Natural killer cell (primary cell): ENCODE results near the gene RBFOX1. TPM values are rescaled to one million over a fixed set of nuclear protein-coding genes. Genes with fewer than 3 reads are reported as not detected.

Source experiments
- ATAC-seq, 3 donors: fragments of 150-1000 bp in 2 of 3; fragments of 200-7000 bp in 1 of 3; cut with Tn5 transposase; 1 replicate in 1 of 3; 2 replicates in 2 of 3; pipeline ENCODE4 v1.10.0; 2021; ENCODE audit warnings: mild to moderate bottlenecking in 2 of 3, moderate library complexity in 2 of 3
- DNase-seq, 2 donors: peaks; one replicate each; pipeline versions ENCODE4 v3.0.0 to v3.0.0-alpha.2; 2013 to 2021; ENCODE audit warnings: mixed read lengths in 1 of 2
- H3K27ac ChIP-seq: one replicate; pipeline ENCODE4 v1.5.1; 2013; ENCODE audit warnings: mild to moderate bottlenecking, low read length
- H3K27me3 ChIP-seq: one replicate; pipeline ENCODE4 v1.6.1; 2013; ENCODE audit warnings: low read length; ENCODE audit not compliant: control insufficient read depth, insufficient read depth
- H3K36me3 ChIP-seq: one replicate; pipeline ENCODE4 v1.6.1; 2013; ENCODE audit warnings: low read length; ENCODE audit not compliant: control insufficient read depth, insufficient read depth
- H3K4me1 ChIP-seq: one replicate; pipeline ENCODE4 v1.6.1; 2013; ENCODE audit warnings: low read length; ENCODE audit not compliant: control insufficient read depth, insufficient read depth
- H3K4me3 ChIP-seq: one replicate; pipeline ENCODE4 v1.5.1; 2013; ENCODE audit warnings: low read length
- H3K9me3 ChIP-seq: one replicate; pipeline ENCODE4 v1.6.1; 2013; ENCODE audit warnings: low read length; ENCODE audit not compliant: control insufficient read depth, insufficient read depth
- H3K27ac Mint-ChIP-seq, 2 donors: one replicate each; pipeline ENCODE4 v1.8.0; 2022; ENCODE audit warnings: mild to moderate bottlenecking in 2 of 2, mixed read lengths in 2 of 2, moderate library complexity in 1 of 2
- H3K27me3 Mint-ChIP-seq, 2 donors: one replicate each; pipeline ENCODE4 v1.8.0; 2022; ENCODE audit warnings: low read depth in 2 of 2, mixed read lengths in 2 of 2
- H3K36me3 Mint-ChIP-seq: one replicate; pipeline ENCODE4 v1.8.0; 2022; ENCODE audit warnings: mixed read lengths
- H3K4me1 Mint-ChIP-seq, 2 donors: one replicate each; pipeline ENCODE4 v1.8.0; 2022; ENCODE audit warnings: mixed read lengths in 2 of 2
- H3K4me3 Mint-ChIP-seq: one replicate; pipeline ENCODE4 v1.8.0; 2022; ENCODE audit warnings: mild to moderate bottlenecking, moderate library complexity, mixed read lengths
- H3K9me3 Mint-ChIP-seq, 2 donors: one replicate each; pipeline ENCODE4 v1.8.0; 2022; ENCODE audit warnings: mixed read lengths in 2 of 2
- WGBS: methylation state at CpG from one replicate; pipeline ENCODE4 v1.1.7; 2013; ENCODE audit warnings: missing lambda C conversion rate; ENCODE audit not compliant: insufficient coverage; 5-methylcytosine and 5-hydroxymethylcytosine counted together
- intact Hi-C: fragments of 100-400 bp; cut with micrococcal nuclease; formaldehyde crosslinking; loops from one replicate; pipeline ENCODE4 v1.14.2; 2022
- total RNA-seq, 4 donors: library from RNA; stranded (reverse); fragments of 120-200 nt in 1 of 4; gene quantifications; one replicate each; pipeline versions ENCODE4 v1.2.3 to v1.2.4, GENCODE V29; 2013 to 2022
- TF ChIP-seq, protein P1 (sequence below): fragments of 200-600 bp; IDR thresholded peaks from one replicate; pipeline ENCODE4 v1.8.0; 2022; ENCODE audit warnings: antibody characterized with exemption

RBFOX1 gene
- total RNA-seq, 3 donors from 2014 or later (not counting 1 experiment from before 2014, with no cell fraction given): not detected

DNA sequence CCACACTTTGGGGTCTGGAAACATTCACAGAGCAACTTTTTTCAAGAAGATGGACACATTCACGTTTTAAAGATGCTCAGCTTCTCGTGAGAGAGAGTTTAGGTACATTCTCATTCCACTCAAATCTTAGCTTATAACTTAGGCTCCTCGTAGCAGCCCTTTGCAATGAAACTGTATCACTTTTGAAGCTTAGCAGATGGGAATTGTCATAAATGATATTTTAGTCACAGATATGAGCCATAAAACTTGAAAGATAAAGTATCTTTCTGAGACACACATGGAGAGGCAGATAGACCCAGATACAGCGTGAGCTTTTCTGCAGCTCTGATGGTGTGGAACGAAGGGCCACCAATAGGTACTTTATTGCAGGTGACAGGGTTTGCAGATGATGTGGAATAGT, 41.1 kb downstream of the RBFOX1 start:
- H3K4me1 Mint-ChIP-seq: no peaks in the 10 kb centered on the region
- DNase-seq (no peak), ATAC-seq (no peak)
- peaks cover 5 to 10% of the 10 kb centered on the region in 2 donors for H3K9me3 Mint-ChIP-seq
- intact Hi-C loops: no loop called here
- no peak overlapping the region for H3K27ac Mint-ChIP-seq
- H3K36me3 Mint-ChIP-seq: no peaks in the 10 kb centered on the region
- WGBS: 85% methylated on average over 5 of the region's 5 CpGs
- no peak overlapping the region for H3K27ac ChIP-seq
- no peaks in the 10 kb centered on the region for H3K9me3 ChIP-seq
- H3K27me3 ChIP-seq: no peaks in the 10 kb centered on the region
- TF ChIP-seq, protein P1, sequence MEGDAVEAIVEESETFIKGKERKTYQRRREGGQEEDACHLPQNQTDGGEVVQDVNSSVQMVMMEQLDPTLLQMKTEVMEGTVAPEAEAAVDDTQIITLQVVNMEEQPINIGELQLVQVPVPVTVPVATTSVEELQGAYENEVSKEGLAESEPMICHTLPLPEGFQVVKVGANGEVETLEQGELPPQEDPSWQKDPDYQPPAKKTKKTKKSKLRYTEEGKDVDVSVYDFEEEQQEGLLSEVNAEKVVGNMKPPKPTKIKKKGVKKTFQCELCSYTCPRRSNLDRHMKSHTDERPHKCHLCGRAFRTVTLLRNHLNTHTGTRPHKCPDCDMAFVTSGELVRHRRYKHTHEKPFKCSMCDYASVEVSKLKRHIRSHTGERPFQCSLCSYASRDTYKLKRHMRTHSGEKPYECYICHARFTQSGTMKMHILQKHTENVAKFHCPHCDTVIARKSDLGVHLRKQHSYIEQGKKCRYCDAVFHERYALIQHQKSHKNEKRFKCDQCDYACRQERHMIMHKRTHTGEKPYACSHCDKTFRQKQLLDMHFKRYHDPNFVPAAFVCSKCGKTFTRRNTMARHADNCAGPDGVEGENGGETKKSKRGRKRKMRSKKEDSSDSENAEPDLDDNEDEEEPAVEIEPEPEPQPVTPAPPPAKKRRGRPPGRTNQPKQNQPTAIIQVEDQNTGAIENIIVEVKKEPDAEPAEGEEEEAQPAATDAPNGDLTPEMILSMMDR: no peak
- H3K4me3 ChIP-seq: no peak overlapping the region
- H3K4me3 Mint-ChIP-seq: no peak overlapping the region
- H3K36me3 ChIP-seq: no peaks in the 10 kb centered on the region
- H3K4me1 ChIP-seq: no peaks in the 10 kb centered on the region
- no peaks in the 10 kb centered on the region for H3K27me3 Mint-ChIP-seq

DNA sequence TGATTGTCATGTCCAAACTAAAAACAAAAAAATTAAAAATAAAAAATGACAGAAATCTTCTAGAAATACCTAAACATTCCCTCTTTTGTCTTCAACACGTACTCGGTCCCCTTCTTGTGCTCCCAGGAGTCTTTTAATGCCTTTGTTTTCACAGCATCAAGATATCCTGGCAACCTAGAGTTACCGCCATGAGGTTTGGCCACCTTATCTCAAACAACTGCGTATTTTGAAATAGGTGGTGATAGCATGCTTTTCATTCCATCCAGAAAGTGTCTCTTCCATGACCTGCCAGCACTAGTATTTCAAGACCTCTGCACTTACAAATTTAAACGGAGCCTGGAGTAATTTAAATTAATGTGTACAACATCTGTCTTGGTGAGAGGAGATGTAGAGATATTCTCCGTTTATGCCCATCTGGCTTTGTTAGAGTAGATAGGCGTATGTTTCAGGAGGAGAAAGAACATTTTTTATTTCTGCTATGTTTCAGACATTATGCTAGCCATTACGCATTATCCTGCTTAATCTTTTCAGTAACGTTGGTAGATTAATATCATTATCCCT, 42.0 kb downstream of the RBFOX1 start:
- Mint-ChIP-seq H3K27ac (no peak overlapping the region), H3K4me3 (no peak overlapping the region), H3K4me1 (no peaks in the 10 kb centered on the region), H3K36me3 (no peaks in the 10 kb centered on the region), H3K9me3 (peaks cover 5 to 10% of the 10 kb centered on the region in 2 donors), H3K27me3 (no peaks in the 10 kb centered on the region)
- Histone ChIP-seq H3K27ac (no peak overlapping the region), H3K4me1 (no peaks in the 10 kb centered on the region), H3K27me3 (no peaks in the 10 kb centered on the region), H3K36me3 (no peaks in the 10 kb centered on the region), H3K4me3 (no peak overlapping the region), H3K9me3 (no peaks in the 10 kb centered on the region)
- ATAC-seq (no peak), DNase-seq (no peak)
- intact Hi-C loops: no loop called here
- WGBS: 91% methylated on average over 8 of the region's 9 CpGs
- TF ChIP-seq, protein P1: no peak

DNA sequence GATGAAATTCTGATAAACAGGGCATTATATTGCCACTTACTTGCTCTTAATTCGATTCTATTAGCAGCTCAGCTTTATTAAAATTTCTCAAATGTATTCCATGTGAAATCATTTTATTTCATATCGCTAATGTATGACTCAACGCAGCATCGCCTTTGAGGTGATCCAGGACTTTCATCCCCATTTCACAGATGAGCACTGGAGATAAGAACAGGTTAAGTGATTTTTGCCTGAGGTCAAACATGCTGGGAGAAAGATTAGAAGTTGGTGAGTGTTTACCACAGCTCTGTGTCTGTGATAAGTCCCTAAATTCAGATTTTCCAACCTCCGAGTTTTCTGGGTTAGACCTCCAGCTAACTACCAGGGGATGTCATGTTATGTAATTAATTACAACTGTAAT, 43.6 kb downstream of the RBFOX1 start:
- DNase-seq: no peak
- intact Hi-C loops: no loop called here
- H3K4me1 ChIP-seq: no peaks in the 10 kb centered on the region
- H3K27me3 Mint-ChIP-seq: no peaks in the 10 kb centered on the region
- H3K36me3 ChIP-seq: no peaks in the 10 kb centered on the region
- H3K27ac ChIP-seq: no peak overlapping the region
- peaks cover 5 to 10% of the 10 kb centered on the region in 2 donors for H3K9me3 Mint-ChIP-seq
- H3K4me1 Mint-ChIP-seq: no peaks in the 10 kb centered on the region
- H3K4me3 Mint-ChIP-seq: no peak overlapping the region
- TF ChIP-seq, protein P1: no peak
- H3K36me3 Mint-ChIP-seq: no peaks in the 10 kb centered on the region
- no peak for ATAC-seq
- 79% methylated on average over 4 of the region's 5 CpGs for WGBS
- H3K4me3 ChIP-seq: no peak overlapping the region
- no peaks in the 10 kb centered on the region for H3K9me3 ChIP-seq
- H3K27ac Mint-ChIP-seq: no peak overlapping the region
- no peaks in the 10 kb centered on the region for H3K27me3 ChIP-seq

DNA sequence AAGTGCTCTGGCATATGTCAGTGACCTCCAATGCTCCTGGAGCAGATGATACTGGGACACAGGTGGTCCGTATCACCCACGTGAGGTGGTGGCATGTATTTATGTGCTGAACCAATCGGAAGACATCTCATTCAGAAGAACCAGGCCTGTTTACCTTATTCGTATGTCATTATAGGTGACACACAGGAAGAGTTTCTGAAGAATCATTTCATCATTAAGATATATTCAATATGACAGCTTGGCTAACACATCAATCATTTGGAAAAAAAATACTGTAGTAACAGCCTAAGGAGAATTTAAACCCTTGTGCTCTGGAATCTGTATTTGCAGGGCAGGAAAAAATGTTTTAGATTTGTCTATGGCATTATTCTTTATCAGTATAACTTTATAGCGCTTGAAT, 44.6 kb downstream of the RBFOX1 start:
- H3K36me3 Mint-ChIP-seq: no peaks in the 10 kb centered on the region
- WGBS: 76% methylated on average over 4 of the region's 5 CpGs
- DNase-seq (no peak), ATAC-seq (no peak)
- H3K4me1 Mint-ChIP-seq: no peaks in the 10 kb centered on the region
- Histone ChIP-seq H3K27me3 (no peaks in the 10 kb centered on the region), H3K4me3 (no peak overlapping the region), H3K4me1 (no peaks in the 10 kb centered on the region), H3K36me3 (no peaks in the 10 kb centered on the region), H3K9me3 (no peaks in the 10 kb centered on the region), H3K27ac (no peak overlapping the region)
- H3K9me3 Mint-ChIP-seq: peaks cover 5 to 10% of the 10 kb centered on the region in 2 donors
- no peaks in the 10 kb centered on the region for H3K27me3 Mint-ChIP-seq
- H3K27ac Mint-ChIP-seq: no peak overlapping the region
- intact Hi-C loops: no loop called here
- TF ChIP-seq, protein P1: no peak
- H3K4me3 Mint-ChIP-seq: no peak overlapping the region
